H9 (cell line): ENCODE results near the gene FOXG1. TPM values are rescaled to one million over a fixed set of nuclear protein-coding genes. Genes with fewer than 3 reads are reported as not detected.

ENCODE experiments used
- DNase-seq: peaks from one replicate; pipeline ENCODE4 v3.0.0-alpha.2; 2017
- H2AFZ ChIP-seq: one replicate; pipeline ENCODE4 v1.6.1; 2013; ENCODE audit warnings: mild to moderate bottlenecking, low read length, control low read depth, moderate library complexity
- H2AK5ac ChIP-seq: 2 replicates; pipeline ENCODE4 v1.6.1; 2013; ENCODE audit warnings: low read length, control low read depth, mixed read lengths; ENCODE audit not compliant: insufficient read length
- H2BK120ac ChIP-seq: one replicate; pipeline ENCODE4 v1.6.1; 2013; ENCODE audit warnings: low read depth, mild to moderate bottlenecking, low read length, control low read depth, inconsistent platforms; ENCODE audit not compliant: poor library complexity, severe bottlenecking
- H2BK12ac ChIP-seq: 2 replicates; pipeline ENCODE4 v1.6.1; 2013; ENCODE audit warnings: low read length, control low read depth, mixed read lengths, low read depth; ENCODE audit not compliant: insufficient read length
- H2BK15ac ChIP-seq: 2 replicates; pipeline ENCODE4 v1.6.1; 2013; ENCODE audit warnings: low read depth, low read length, control low read depth
- H2BK20ac ChIP-seq: one replicate; pipeline ENCODE4 v1.6.1; 2013; ENCODE audit warnings: low read depth, mild to moderate bottlenecking, low read length, control low read depth, inconsistent platforms; ENCODE audit not compliant: poor library complexity, severe bottlenecking
- H2BK5ac ChIP-seq: 2 replicates; pipeline ENCODE4 v1.6.1; 2013; ENCODE audit warnings: low read length, control low read depth, mixed read lengths; ENCODE audit not compliant: insufficient read length
- H3K14ac ChIP-seq: 2 replicates; pipeline ENCODE4 v1.6.1; 2013; ENCODE audit warnings: low read length, control low read depth; ENCODE audit not compliant: insufficient read depth
- H3K18ac ChIP-seq: 2 replicates; pipeline ENCODE4 v1.6.1; 2013; ENCODE audit warnings: low read depth, mild to moderate bottlenecking, mixed read lengths, low read length, control low read depth; ENCODE audit not compliant: insufficient read length
- H3K23ac ChIP-seq: 2 replicates; pipeline ENCODE4 v1.6.1; 2013; ENCODE audit warnings: low read length, control low read depth, mixed read lengths, low read depth; ENCODE audit not compliant: insufficient read length
- H3K23me2 ChIP-seq: 2 replicates; pipeline ENCODE4 v1.6.1; 2013; ENCODE audit warnings: low read depth, mild to moderate bottlenecking, mixed read lengths, low read length, control low read depth; ENCODE audit not compliant: insufficient read length, poor library complexity, severe bottlenecking
- H3K27ac ChIP-seq: 2 replicates; pipeline ENCODE4 v1.5.1; 2013; ENCODE audit warnings: low read length, control low read depth, mixed read lengths, low read depth; ENCODE audit not compliant: insufficient read length
- H3K27me3 ChIP-seq: 2 replicates; pipeline ENCODE4 v1.6.1; 2013; ENCODE audit warnings: low read length, control low read depth, inconsistent platforms; ENCODE audit not compliant: insufficient read depth
- H3K4ac ChIP-seq: 2 replicates; pipeline ENCODE4 v1.6.1; 2013; ENCODE audit warnings: low read depth, mild to moderate bottlenecking, control low read depth, inconsistent platforms, low read length, moderate library complexity
- H3K4me1 ChIP-seq: 2 replicates; pipeline ENCODE4 v1.6.1; 2013; ENCODE audit warnings: low read length, control low read depth, inconsistent platforms; ENCODE audit not compliant: insufficient read depth
- H3K4me2 ChIP-seq: 2 replicates; pipeline ENCODE4 v1.6.1; 2013; ENCODE audit warnings: low read length, control low read depth, mixed read lengths; ENCODE audit not compliant: insufficient read length, insufficient read depth
- H3K56ac ChIP-seq: 2 replicates; pipeline ENCODE4 v1.6.1; 2013; ENCODE audit warnings: low read depth, mild to moderate bottlenecking, mixed read lengths, low read length, control low read depth; ENCODE audit not compliant: insufficient read length
- H3K79me1 ChIP-seq: 2 replicates; pipeline ENCODE4 v1.6.1; 2013; ENCODE audit warnings: low read depth, mild to moderate bottlenecking, moderate library complexity, low read length, control low read depth, inconsistent platforms; ENCODE audit not compliant: insufficient read depth, poor library complexity, severe bottlenecking
- H3K79me2 ChIP-seq: 2 replicates; pipeline ENCODE4 v1.6.1; 2013; ENCODE audit warnings: low read length, control low read depth, inconsistent platforms; ENCODE audit not compliant: insufficient read depth
- H3K9ac ChIP-seq: 2 replicates; pipeline ENCODE4 v1.6.1; 2013; ENCODE audit warnings: low read length, control low read depth, mixed read lengths; ENCODE audit not compliant: insufficient read length; ENCODE audit errors: extremely low read depth
- H3K9me3 ChIP-seq: one replicate; pipeline ENCODE4 v1.6.1; 2013; ENCODE audit warnings: low read depth, low read length, inconsistent platforms; ENCODE audit not compliant: control insufficient read depth
- H3T11ph ChIP-seq: one replicate; pipeline ENCODE4 v1.6.1; 2013; ENCODE audit warnings: mild to moderate bottlenecking, low read length, control low read depth, inconsistent platforms
- H4K20me1 ChIP-seq: one replicate; pipeline ENCODE4 v1.6.1; 2013; ENCODE audit not compliant: control insufficient read depth, insufficient read length, insufficient read depth
- H4K5ac ChIP-seq: 2 replicates; pipeline ENCODE4 v1.6.1; 2013; ENCODE audit warnings: low read depth, mild to moderate bottlenecking, mixed read lengths, low read length, control low read depth; ENCODE audit not compliant: insufficient read length
- H4K8ac ChIP-seq: replicated peaks from 2 replicates; pipeline ENCODE4 v1.6.1; 2013; ENCODE audit warnings: low read length, control low read depth, mixed read lengths, low read depth; ENCODE audit not compliant: insufficient read length
- H4K91ac ChIP-seq: 2 replicates; pipeline ENCODE4 v1.6.1; 2013; ENCODE audit warnings: low read depth, mild to moderate bottlenecking, moderate library complexity, mixed read lengths, low read length, control low read depth; ENCODE audit not compliant: insufficient read length
- H3K27ac Mint-ChIP-seq, 3 experiments: 2 replicates in 2 of 3; 3 replicates in 1 of 3; pipeline ENCODE4 v1.8.0; 2020 to 2021; ENCODE audit warnings: mixed read lengths in 3 of 3, mild to moderate bottlenecking in 1 of 3, moderate library complexity in 1 of 3
- H3K27me3 Mint-ChIP-seq: 2 replicates; pipeline ENCODE4 v1.8.0; 2021; ENCODE audit warnings: low read depth, mild to moderate bottlenecking, moderate library complexity, mixed read lengths
- H3K36me3 Mint-ChIP-seq, 3 experiments: 2 replicates in 2 of 3; 3 replicates in 1 of 3; pipeline ENCODE4 v1.8.0; 2020 to 2021; ENCODE audit warnings: low read depth in 3 of 3, mixed read lengths in 3 of 3; ENCODE audit not compliant: insufficient read depth in 1 of 3
- H3K4me1 Mint-ChIP-seq, 2 experiments: 2 replicates each; pipeline ENCODE4 v1.8.0; 2020; ENCODE audit warnings: mixed read lengths in 2 of 2
- H3K4me3 Mint-ChIP-seq, 2 experiments: 2 replicates in 1 of 2; 3 replicates in 1 of 2; pipeline ENCODE4 v1.8.0; 2020 to 2021; ENCODE audit warnings: mild to moderate bottlenecking in 2 of 2, mixed read lengths in 2 of 2, moderate library complexity in 1 of 2
- H3K9me3 Mint-ChIP-seq, 2 experiments: 2 replicates in 1 of 2; 3 replicates in 1 of 2; pipeline ENCODE4 v1.8.0; 2020; ENCODE audit warnings: mild to moderate bottlenecking in 2 of 2, mixed read lengths in 2 of 2, moderate library complexity in 1 of 2
- WGBS: extraction: QIAGEN DNeasy Blood & Tissue Kit; methylation state at CpG from one replicate; pipeline ENCODE4 v1.1.7; 2013; ENCODE audit warnings: missing lambda C conversion rate, low lambda C conversion rate, mixed read lengths; ENCODE audit not compliant: insufficient read length; ENCODE audit errors: extremely low coverage; 5-methylcytosine and 5-hydroxymethylcytosine counted together
- total RNA-seq: library from RNA; stranded (reverse); gene quantifications from 2 replicates; pipeline ENCODE4 v1.2.1, GENCODE V29; 2021
- TF ChIP-seq, protein P1 (sequence below): fragments of 200-600 bp; sonication (generic); conservative IDR thresholded peaks from 3 replicates; pipeline ENCODE4 v1.8.0; 2021; ENCODE audit warnings: antibody characterized with exemption, mild to moderate bottlenecking

The FOXG1 gene
- total RNA-seq, 1 experiment from 2014 or later = 0.11 TPM

GRCh38 chr14:28765169-28765830, 1.3 kb upstream of the FOXG1 start:
- no peak for DNase-seq
- Histone ChIP-seq H2AFZ (no peak overlapping the region), H3K27me3 (peaks cover 68% of the 10 kb centered on the region), H4K20me1 (no peaks in the 10 kb centered on the region), H3K18ac (no peak overlapping the region), H4K5ac (no peak overlapping the region), H3K79me1 (no peaks in the 10 kb centered on the region), H3K9ac (no peak overlapping the region), H4K8ac (no peak overlapping the region), H2BK12ac (no peak overlapping the region), H3K4me2 (peak overlapping the region; percentile 96), H3K23ac (no peak overlapping the region), H3K4ac (no peak overlapping the region), H3K23me2 (peaks cover 10% of the 10 kb centered on the region), H3K14ac (no peak overlapping the region), H2BK5ac (no peak overlapping the region), H3K9me3 (no peaks in the 10 kb centered on the region), H3T11ph (no peak overlapping the region), H3K27ac (no peak overlapping the region), H3K4me1 (no peaks in the 10 kb centered on the region), H2BK120ac (no peak overlapping the region), H3K79me2 (no peaks in the 10 kb centered on the region), H3K56ac (no peak overlapping the region), H2AK5ac (no peak overlapping the region), H2BK20ac (no peak overlapping the region), H4K91ac (no peak overlapping the region), H2BK15ac (no peak overlapping the region)
- peaks cover 3 to 4% of the 10 kb centered on the region in 2 experiments; a peak in 4 of 5 replicates for H3K9me3 Mint-ChIP-seq
- no peak overlapping the region for H3K27ac Mint-ChIP-seq
- H3K27me3 Mint-ChIP-seq = peaks cover 95% of the 10 kb centered on the region
- H3K36me3 Mint-ChIP-seq = no peaks in the 10 kb centered on the region
- H3K4me1 Mint-ChIP-seq = peaks cover 12 to 44% of the 10 kb centered on the region in 2 experiments
- no CpG with 5 or more reads among the region's 27 CpGs for WGBS
- H3K4me3 Mint-ChIP-seq = peak overlapping the region; percentile 80 to 86
- TF ChIP-seq, protein P1, sequence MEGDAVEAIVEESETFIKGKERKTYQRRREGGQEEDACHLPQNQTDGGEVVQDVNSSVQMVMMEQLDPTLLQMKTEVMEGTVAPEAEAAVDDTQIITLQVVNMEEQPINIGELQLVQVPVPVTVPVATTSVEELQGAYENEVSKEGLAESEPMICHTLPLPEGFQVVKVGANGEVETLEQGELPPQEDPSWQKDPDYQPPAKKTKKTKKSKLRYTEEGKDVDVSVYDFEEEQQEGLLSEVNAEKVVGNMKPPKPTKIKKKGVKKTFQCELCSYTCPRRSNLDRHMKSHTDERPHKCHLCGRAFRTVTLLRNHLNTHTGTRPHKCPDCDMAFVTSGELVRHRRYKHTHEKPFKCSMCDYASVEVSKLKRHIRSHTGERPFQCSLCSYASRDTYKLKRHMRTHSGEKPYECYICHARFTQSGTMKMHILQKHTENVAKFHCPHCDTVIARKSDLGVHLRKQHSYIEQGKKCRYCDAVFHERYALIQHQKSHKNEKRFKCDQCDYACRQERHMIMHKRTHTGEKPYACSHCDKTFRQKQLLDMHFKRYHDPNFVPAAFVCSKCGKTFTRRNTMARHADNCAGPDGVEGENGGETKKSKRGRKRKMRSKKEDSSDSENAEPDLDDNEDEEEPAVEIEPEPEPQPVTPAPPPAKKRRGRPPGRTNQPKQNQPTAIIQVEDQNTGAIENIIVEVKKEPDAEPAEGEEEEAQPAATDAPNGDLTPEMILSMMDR = no peak
